Neutrophil (primary cell): ENCODE measurements around the gene IFIT2.

Experiments
- H3K27ac ChIP-seq: fragments of 200-600 bp; sonication (generic); 2 replicates; pipeline ENCODE4 v1.5.1; 2016; ENCODE audit warnings: mild to moderate bottlenecking, moderate library complexity
- H3K27me3 ChIP-seq: fragments of 200-600 bp; sonication (generic); 2 replicates; pipeline ENCODE4 v1.6.0; 2016; ENCODE audit warnings: mild to moderate bottlenecking
- H3K36me3 ChIP-seq: fragments of 200-600 bp; sonication (generic); 2 replicates; pipeline ENCODE4 v1.5.1; 2017
- H3K4me1 ChIP-seq, 2 experiments: fragments of 200-600 bp in 1 of 2; sonication (generic) in 1 of 2; 1 replicate in 1 of 2; 2 replicates in 1 of 2; pipeline versions ENCODE4 v1.5.1 to v1.6.1; 2013 to 2016; ENCODE audit warnings: low read depth in 1 of 2, low read length in 1 of 2, mild to moderate bottlenecking in 1 of 2, moderate library complexity in 1 of 2; ENCODE audit not compliant: control insufficient read depth in 1 of 2, insufficient read depth in 1 of 2
- H3K4me3 ChIP-seq, 2 experiments: fragments of 200-600 bp in 1 of 2; sonication (generic) in 1 of 2; 1 replicate in 1 of 2; 2 replicates in 1 of 2; pipeline ENCODE4 v1.5.1; 2013 to 2016; ENCODE audit warnings: low read depth in 1 of 2, low read length in 1 of 2, mild to moderate bottlenecking in 1 of 2, moderate library complexity in 1 of 2
- H3K9me3 ChIP-seq: fragments of 200-600 bp; sonication (generic); 2 replicates; pipeline ENCODE4 v1.5.1; 2016
- CTCF ChIP-seq: fragments of 200-600 bp; sonication (generic); IDR thresholded peaks from 2 replicates; pipeline ENCODE4 v1.5.1; 2016; ENCODE audit warnings: antibody characterized with exemption

IFIT2 gene

DNA sequence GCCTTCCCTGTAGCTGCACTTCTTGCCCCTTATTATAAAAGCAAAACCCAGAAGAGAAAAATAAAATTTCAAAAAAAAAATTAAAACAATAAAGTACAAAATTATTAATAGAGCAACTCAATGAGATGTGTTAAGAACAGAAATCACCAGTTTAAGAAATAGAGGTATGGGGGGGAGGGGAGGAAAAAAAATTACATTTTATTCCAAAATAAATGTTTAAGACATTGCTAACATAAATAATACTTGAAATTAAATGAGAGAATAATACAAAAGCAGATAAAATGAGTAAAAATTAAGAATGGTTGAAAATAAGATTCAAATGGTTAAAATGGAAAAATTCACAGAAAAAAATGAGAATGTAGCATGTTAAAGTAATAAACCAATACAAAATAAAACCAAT is 3.1 kb downstream of the IFIT2 start:
- peaks cover 26 to 38% of the 10 kb centered on the region in 2 experiments for H3K4me1 ChIP-seq
- H3K36me3 ChIP-seq = peaks cover 43% of the 10 kb centered on the region
- H3K27me3 ChIP-seq = no peaks in the 10 kb centered on the region
- H3K27ac ChIP-seq = no peak overlapping the region
- no peaks in the 10 kb centered on the region for H3K9me3 ChIP-seq
- peak overlapping the region in 1 of 2 experiments; percentile 85 for H3K4me3 ChIP-seq
- TF ChIP-seq CTCF = no peak

- no peak overlapping the region for H3K27ac ChIP-seq
- H3K4me1 ChIP-seq = peaks cover 19 to 34% of the 10 kb centered on the region in 2 experiments
- H3K27me3 ChIP-seq = no peaks in the 10 kb centered on the region
- no peak overlapping the region for H3K4me3 ChIP-seq
- peaks cover 43% of the 10 kb centered on the region for H3K36me3 ChIP-seq
- TF ChIP-seq CTCF = no peak
- no peaks in the 10 kb centered on the region for H3K9me3 ChIP-seq
These were observed 4.1 kb downstream of the IFIT2 start for GRCh38 chr10:89305766-89306433.

GRCh38 chr10:89306434-89307268 is 4.8 kb downstream of the IFIT2 start:
- Histone ChIP-seq H3K36me3 (peaks cover 43% of the 10 kb centered on the region), H3K4me3 (no peak overlapping the region), H3K9me3 (no peaks in the 10 kb centered on the region), H3K27me3 (no peaks in the 10 kb centered on the region), H3K4me1 (peaks cover 14 to 27% of the 10 kb centered on the region in 2 experiments), H3K27ac (no peak overlapping the region)
- no peak for TF ChIP-seq CTCF

DNA sequence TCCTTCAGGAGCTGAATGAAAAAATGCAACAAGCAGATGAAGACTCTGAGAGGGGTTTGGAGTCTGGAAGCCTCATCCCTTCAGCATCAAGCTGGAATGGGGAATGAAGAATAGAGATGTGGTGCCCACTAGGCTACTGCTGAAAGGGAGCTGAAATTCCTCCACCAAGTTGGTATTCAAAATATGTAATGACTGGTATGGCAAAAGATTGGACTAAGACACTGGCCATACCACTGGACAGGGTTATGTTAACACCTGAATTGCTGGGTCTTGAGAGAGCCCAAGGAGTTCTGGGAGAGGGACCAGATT is 5.4 kb downstream of the IFIT2 start:
- Histone ChIP-seq H3K4me1 (peaks cover 14 to 22% of the 10 kb centered on the region in 2 experiments), H3K9me3 (no peaks in the 10 kb centered on the region), H3K27me3 (no peaks in the 10 kb centered on the region), H3K4me3 (no peak overlapping the region), H3K27ac (no peak overlapping the region), H3K36me3 (peaks cover 43% of the 10 kb centered on the region)
- TF ChIP-seq CTCF = no peak

GRCh38 chr10:89308266-89308665 is 6.4 kb downstream of the IFIT2 start:
- Histone ChIP-seq H3K27ac (peak overlapping the region; percentile 18), H3K36me3 (peaks cover 43% of the 10 kb centered on the region), H3K4me1 (peaks cover 11 to 12% of the 10 kb centered on the region in 2 experiments), H3K27me3 (no peaks in the 10 kb centered on the region), H3K9me3 (no peaks in the 10 kb centered on the region), H3K4me3 (no peak overlapping the region)
- TF ChIP-seq CTCF = no peak
